Measurements from ENCODE around the gene MKLN1.

- TF ChIP-seq CTCF (IDR thresholded peaks at IDR 0.05; ENCODE audit: poor library complexity) (no peak), EZH2 (IDR thresholded peaks at IDR 0.05; ENCODE audit: borderline replicate concordance) (no peak)
Measured at GRCh38 chr7:131285556-131285955, 42.1 kb upstream of the MKLN1 start.
